ENCODE measurements around the gene VIPR1. TPM values are rescaled to one million over a fixed set of nuclear protein-coding genes. Genes with fewer than 3 reads are reported as not detected.

The VIPR1 gene
- total RNA-seq, 4 donors from 2014 or later: 121 to 565 (median 254) TPM

DNA sequence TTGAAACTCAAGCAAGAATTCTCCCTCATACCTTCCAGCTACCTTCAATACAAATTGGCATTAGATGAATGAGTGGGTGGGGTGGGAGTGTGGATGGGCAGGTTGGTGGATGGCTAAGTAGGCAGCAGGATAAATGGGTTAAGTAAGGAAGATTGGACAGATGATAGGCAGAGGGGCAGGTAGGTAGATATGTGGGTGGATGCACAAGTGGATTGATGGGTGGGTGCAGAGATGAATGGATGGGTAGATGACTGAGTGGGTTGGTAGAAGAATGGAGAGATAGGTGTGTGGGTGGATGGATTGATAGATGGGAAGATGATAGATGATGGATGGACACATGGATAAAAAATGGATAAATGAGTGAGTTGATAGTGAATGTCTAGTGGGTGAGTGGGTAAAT, 27.6 kb downstream of the VIPR1 start:
- no peak overlapping the region for H3K4me3 ChIP-seq
- no peaks in the 10 kb centered on the region for H3K4me1 ChIP-seq
- no peaks in the 10 kb centered on the region for H3K9me3 ChIP-seq
- H3K27me3 ChIP-seq: no peaks in the 10 kb centered on the region
- H3K36me3 ChIP-seq: no peaks in the 10 kb centered on the region
- in situ Hi-C loops (cut with MboI; ENCODE audit: low pct_ligation_motif_present in 1 of 4, low pct_unique_long_range_greater_than_20kb in 1 of 4, low sequenced_read_pairs in 3 of 4): loop anchor here in 2 of 4 donors (25.0 kb wide), 1 partner anchor 293 kb away; no protein-coding TSS in a partner anchor
- TF ChIP-seq POLR2A (IDR thresholded peaks at IDR 0.05): no peak
- TF ChIP-seq POLR2AphosphoS5 (IDR thresholded peaks at IDR 0.05): no peak
- TF ChIP-seq EP300 (IDR thresholded peaks at IDR 0.05; ENCODE audit: low read depth): no peak
- TF ChIP-seq, protein P1, sequence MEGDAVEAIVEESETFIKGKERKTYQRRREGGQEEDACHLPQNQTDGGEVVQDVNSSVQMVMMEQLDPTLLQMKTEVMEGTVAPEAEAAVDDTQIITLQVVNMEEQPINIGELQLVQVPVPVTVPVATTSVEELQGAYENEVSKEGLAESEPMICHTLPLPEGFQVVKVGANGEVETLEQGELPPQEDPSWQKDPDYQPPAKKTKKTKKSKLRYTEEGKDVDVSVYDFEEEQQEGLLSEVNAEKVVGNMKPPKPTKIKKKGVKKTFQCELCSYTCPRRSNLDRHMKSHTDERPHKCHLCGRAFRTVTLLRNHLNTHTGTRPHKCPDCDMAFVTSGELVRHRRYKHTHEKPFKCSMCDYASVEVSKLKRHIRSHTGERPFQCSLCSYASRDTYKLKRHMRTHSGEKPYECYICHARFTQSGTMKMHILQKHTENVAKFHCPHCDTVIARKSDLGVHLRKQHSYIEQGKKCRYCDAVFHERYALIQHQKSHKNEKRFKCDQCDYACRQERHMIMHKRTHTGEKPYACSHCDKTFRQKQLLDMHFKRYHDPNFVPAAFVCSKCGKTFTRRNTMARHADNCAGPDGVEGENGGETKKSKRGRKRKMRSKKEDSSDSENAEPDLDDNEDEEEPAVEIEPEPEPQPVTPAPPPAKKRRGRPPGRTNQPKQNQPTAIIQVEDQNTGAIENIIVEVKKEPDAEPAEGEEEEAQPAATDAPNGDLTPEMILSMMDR (IDR thresholded peaks at IDR 0.05): no peak
- no peak for DNase-seq
- H3K27ac ChIP-seq: no peak overlapping the region
- intact Hi-C loops (cut with DNase I; ENCODE audit: low total_unique reads): no loop called here

DNA sequence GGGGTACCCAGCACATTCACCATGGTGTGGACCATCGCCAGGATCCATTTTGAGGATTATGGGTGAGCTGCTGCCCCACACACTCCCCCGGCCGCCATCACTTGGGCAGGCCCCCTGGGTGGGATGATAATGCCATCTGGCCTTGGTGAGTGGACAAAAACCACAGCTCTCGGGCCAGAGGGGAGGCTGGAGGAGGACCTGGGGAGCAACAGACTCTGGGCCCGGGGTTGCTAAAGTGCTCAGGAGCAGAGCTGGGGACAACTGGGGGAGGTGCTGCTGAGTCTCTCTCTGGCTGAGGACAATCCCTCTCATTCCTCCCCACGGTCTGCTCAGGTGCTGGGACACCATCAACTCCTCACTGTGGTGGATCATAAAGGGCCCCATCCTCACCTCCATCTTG, 29.0 kb downstream of the VIPR1 start:
- WGBS, 2 donors (ENCODE audit: low coverage in 1 of 2): 95% methylated on average over 6 of the region's 6 CpGs; no CpG with 5 or more reads in 1 of the 2 donors
- Histone ChIP-seq H3K27me3 (no peaks in the 10 kb centered on the region), H3K4me1 (no peaks in the 10 kb centered on the region), H3K9me3 (no peaks in the 10 kb centered on the region), H3K4me3 (no peak overlapping the region), H3K36me3 (no peaks in the 10 kb centered on the region), H3K27ac (no peak overlapping the region)
- intact Hi-C loops (cut with DNase I; ENCODE audit: low total_unique reads): no loop called here
- no peak for DNase-seq
- TF ChIP-seq POLR2A (IDR thresholded peaks at IDR 0.05) (no peak), EP300 (IDR thresholded peaks at IDR 0.05; ENCODE audit: low read depth) (no peak), POLR2AphosphoS5 (IDR thresholded peaks at IDR 0.05) (no peak)
- TF ChIP-seq, protein P1 (IDR thresholded peaks at IDR 0.05): no peak
- in situ Hi-C loops (cut with MboI; ENCODE audit: low pct_ligation_motif_present in 1 of 4, low pct_unique_long_range_greater_than_20kb in 1 of 4, low sequenced_read_pairs in 3 of 4): loop anchor here in 2 of 4 donors (25.0 kb wide), 1 partner anchor 294 kb away; no protein-coding TSS in a partner anchor

DNA sequence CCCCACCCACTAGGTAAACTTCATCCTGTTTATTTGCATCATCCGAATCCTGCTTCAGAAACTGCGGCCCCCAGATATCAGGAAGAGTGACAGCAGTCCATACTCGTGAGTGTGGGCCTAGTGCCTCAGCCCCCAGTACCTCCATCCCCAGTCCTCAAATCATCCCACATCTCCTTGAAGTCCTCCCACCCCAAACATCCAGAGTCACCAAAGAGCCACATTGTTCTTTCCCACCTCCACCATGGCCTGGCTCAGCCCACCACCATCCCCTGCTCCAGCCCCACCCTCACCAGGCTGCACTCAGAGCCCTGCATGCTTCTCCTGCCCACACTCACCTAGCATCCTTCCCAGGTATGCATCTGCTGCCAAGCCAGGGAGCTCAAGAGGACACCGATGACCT, 29.8 kb downstream of the VIPR1 start:
- intact Hi-C loops (cut with DNase I; ENCODE audit: low total_unique reads): no loop called here
- 89% methylated on average over 4 of the region's 4 CpGs; no CpG with 5 or more reads in 1 of the 2 donors for WGBS, 2 donors (ENCODE audit: low coverage in 1 of 2)
- Histone ChIP-seq H3K9me3 (no peaks in the 10 kb centered on the region), H3K27ac (no peak overlapping the region), H3K4me3 (no peak overlapping the region), H3K27me3 (no peaks in the 10 kb centered on the region), H3K4me1 (no peaks in the 10 kb centered on the region), H3K36me3 (no peaks in the 10 kb centered on the region)
- no peak for DNase-seq
- in situ Hi-C loops (cut with MboI; ENCODE audit: low pct_ligation_motif_present in 1 of 4, low pct_unique_long_range_greater_than_20kb in 1 of 4, low sequenced_read_pairs in 3 of 4): loop anchor here in 2 of 4 donors (25.0 kb wide), 1 partner anchor 295 kb away; no protein-coding TSS in a partner anchor
- TF ChIP-seq POLR2A (IDR thresholded peaks at IDR 0.05) (no peak), POLR2AphosphoS5 (IDR thresholded peaks at IDR 0.05) (no peak), EP300 (IDR thresholded peaks at IDR 0.05; ENCODE audit: low read depth) (no peak)
- TF ChIP-seq, protein P1 (IDR thresholded peaks at IDR 0.05): no peak

DNA sequence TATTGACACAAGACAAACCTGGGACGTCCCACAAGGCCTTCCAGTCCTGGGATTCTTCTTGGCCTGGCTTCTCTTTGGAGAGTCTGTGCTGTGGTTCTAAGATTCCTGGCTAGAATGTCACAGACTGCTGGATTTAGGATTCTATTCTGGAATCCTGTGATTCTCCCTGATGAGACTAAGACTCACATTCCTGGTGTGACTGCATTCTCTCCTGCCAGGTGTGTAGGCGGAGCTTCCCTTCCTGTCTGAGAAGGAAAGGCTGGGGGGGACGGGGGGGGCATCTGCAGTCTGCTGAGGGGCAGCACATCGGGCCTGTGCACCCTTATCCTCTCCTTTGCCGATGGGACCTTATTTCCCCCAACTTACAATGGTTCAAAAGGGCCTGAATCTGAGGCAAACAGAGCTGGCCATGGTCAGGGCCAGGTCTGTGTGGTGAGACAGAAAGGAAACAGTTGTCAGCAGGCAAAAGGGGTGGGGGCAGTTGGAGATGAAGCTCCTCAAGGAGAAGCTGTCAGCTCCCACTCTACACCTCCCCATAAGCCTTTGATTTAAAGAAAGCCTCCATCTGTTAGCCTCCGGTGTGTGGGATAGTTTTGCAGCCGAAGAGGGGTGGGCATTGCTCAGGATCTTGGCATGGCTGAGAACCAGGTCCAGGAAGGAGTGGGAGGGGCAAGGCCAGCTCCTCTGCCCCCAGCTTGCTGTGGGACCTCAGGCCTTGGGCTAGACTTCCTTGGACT, 30.9 kb downstream of the VIPR1 start:
- no peak for TF ChIP-seq POLR2AphosphoS5 (IDR thresholded peaks at IDR 0.05)
- no peaks in the 10 kb centered on the region for H3K36me3 ChIP-seq
- DNase-seq: no peak

More for the DNA sequence above, 30.9 kb downstream of the VIPR1 start:
- Histone ChIP-seq H3K4me1 (no peaks in the 10 kb centered on the region), H3K4me3 (no peak overlapping the region), H3K27ac (no peak overlapping the region), H3K9me3 (no peaks in the 10 kb centered on the region), H3K27me3 (no peaks in the 10 kb centered on the region)
- in situ Hi-C loops (cut with MboI; ENCODE audit: low pct_ligation_motif_present in 1 of 4, low pct_unique_long_range_greater_than_20kb in 1 of 4, low sequenced_read_pairs in 3 of 4): loop anchor here in 2 of 4 donors (25.0 kb wide), 1 partner anchor 296 kb away; no protein-coding TSS in a partner anchor
- intact Hi-C loops (cut with DNase I; ENCODE audit: low total_unique reads): no loop called here
- 45 to 80% methylated on average over 1 to 6 of the region's 7 CpGs for WGBS, 2 donors (ENCODE audit: low coverage in 1 of 2)
